Testis (tissue), 3 donors: ENCODE measurements around the gene THSD4. TPM values are rescaled to one million over a fixed set of nuclear protein-coding genes. Genes with fewer than 3 reads are reported as not detected.

ENCODE experiments used
- DNase-seq: peaks from one replicate; pipeline ENCODE4 v3.0.0-alpha.2; 2019
- H3K27ac ChIP-seq, 2 donors: fragments of 200-600 bp; sonication (generic); one replicate each; pipeline ENCODE4 v1.5.1; 2019
- H3K27me3 ChIP-seq: fragments of 200-600 bp; sonication (generic); one replicate; pipeline ENCODE4 v1.5.1; 2019
- H3K36me3 ChIP-seq: fragments of 200-600 bp; sonication (generic); one replicate; pipeline ENCODE4 v1.5.1; 2017; ENCODE audit warnings: low read depth; ENCODE audit errors: missing control alignments
- H3K4me1 ChIP-seq: fragments of 200-600 bp; sonication (generic); one replicate; pipeline ENCODE4 v1.5.1; 2019
- H3K4me3 ChIP-seq, 2 donors: fragments of 200-600 bp; sonication (generic); one replicate each; pipeline ENCODE4 v1.5.1; 2017 to 2019
- H3K9me3 ChIP-seq: fragments of 200-600 bp; sonication (generic); one replicate; pipeline ENCODE4 v1.5.1; 2017
- CTCF ChIP-seq, 3 experiments: fragments of 450-650 bp in 2 of 3; fragments of 200-600 bp in 1 of 3; sonication (generic) in 1 of 3; IDR thresholded peaks; one replicate each; pipeline ENCODE4 v1.5.1; 2016 to 2019; ENCODE audit warnings: antibody characterized with exemption in 3 of 3, mild to moderate bottlenecking in 2 of 3, moderate library complexity in 1 of 3
- POLR2A ChIP-seq: fragments of 450-650 bp; IDR thresholded peaks from one replicate; pipeline ENCODE4 v1.6.1; 2017; ENCODE audit warnings: antibody characterized with exemption, mild to moderate bottlenecking, moderate library complexity
- WGBS, 2 donors: methylation state at CpG; one replicate each; pipeline ENCODE4 v1.1.5; 2018; 5-methylcytosine and 5-hydroxymethylcytosine counted together
- intact Hi-C: fragments of 100-400 bp; cut with DNase I; formaldehyde crosslinking; loops from one replicate; pipeline ENCODE4 v1.15.1; 2023; ENCODE audit warnings: low total_unique reads
- polyA plus RNA-seq: library from polyadenylated mRNA; stranded (reverse); fragments of 350-450 nt; fragmentation: Illumina TruSeq; extraction: RNeasy Lipid Tissue Mini Kit (QIAGEN cat#74804); gene quantifications from one replicate; pipeline ENCODE4 v1.2.3, GENCODE V29; 2014; ENCODE audit warnings: low read depth, low replicate concordance; ENCODE audit not compliant: insufficient read depth
- total RNA-seq, 2 donors: library from RNA; depleted of rRNA; stranded (reverse); fragments of >200 nt; gene quantifications; one replicate each; pipeline ENCODE4 v1.2.3, GENCODE V29; 2016

Gene THSD4
- total and polyA plus RNA-seq, 3 donors from 2014 or later: 14.3 to 21.5 (median 18.2) TPM

GRCh38 chr15:71344316-71344715, 229.0 kb downstream of the THSD4 start:
- 87 to 94% methylated on average over 5 of the region's 5 CpGs for WGBS, 2 donors
- TF ChIP-seq CTCF (IDR thresholded peaks at IDR 0.05) (no peak), POLR2A (no peak)
- no peaks in the 10 kb centered on the region for H3K9me3 ChIP-seq
- H3K36me3 ChIP-seq: no peaks in the 10 kb centered on the region
- DNase-seq: no peak
- H3K4me1 ChIP-seq: peaks cover under 1% of the 10 kb centered on the region
- no peak overlapping the region for H3K4me3 ChIP-seq
- H3K27ac ChIP-seq: no peak overlapping the region
- intact Hi-C loops: no loop called here
- no peaks in the 10 kb centered on the region for H3K27me3 ChIP-seq

GRCh38 chr15:71345186-71345585, 229.9 kb downstream of the THSD4 start:
- Histone ChIP-seq H3K4me1 (peaks cover 3% of the 10 kb centered on the region), H3K4me3 (no peak overlapping the region), H3K27ac (no peak overlapping the region), H3K9me3 (no peaks in the 10 kb centered on the region), H3K36me3 (no peaks in the 10 kb centered on the region), H3K27me3 (no peaks in the 10 kb centered on the region)
- intact Hi-C loops: no loop called here
- no peak for DNase-seq
- TF ChIP-seq POLR2A (no peak), CTCF (IDR thresholded peaks at IDR 0.05) (no peak)
- 48 to 62% methylated on average over 5 of the region's 5 CpGs for WGBS, 2 donors

GRCh38 chr15:71346464-71346863, 231.2 kb downstream of the THSD4 start:
- intact Hi-C loops: no loop called here
- WGBS, 2 donors: 91 to 94% methylated on average over 5 of the region's 5 CpGs
- peaks cover 3% of the 10 kb centered on the region for H3K4me1 ChIP-seq
- no peaks in the 10 kb centered on the region for H3K36me3 ChIP-seq
- no peaks in the 10 kb centered on the region for H3K9me3 ChIP-seq
- H3K27me3 ChIP-seq: no peaks in the 10 kb centered on the region
- no peak for DNase-seq
- H3K27ac ChIP-seq: no peak overlapping the region
- no peak overlapping the region for H3K4me3 ChIP-seq
- TF ChIP-seq POLR2A: no peak
- TF ChIP-seq CTCF (IDR thresholded peaks at IDR 0.05): no peak

- WGBS, 2 donors: 88 to 93% methylated on average over 1 of the region's 1 CpG
- H3K27ac ChIP-seq: no peak overlapping the region
- no peak overlapping the region for H3K4me3 ChIP-seq
- no peaks in the 10 kb centered on the region for H3K9me3 ChIP-seq
- intact Hi-C loops: no loop called here
- TF ChIP-seq POLR2A: no peak
- TF ChIP-seq CTCF (IDR thresholded peaks at IDR 0.05): no peak
- DNase-seq: no peak
- H3K27me3 ChIP-seq: no peaks in the 10 kb centered on the region
- H3K36me3 ChIP-seq: no peaks in the 10 kb centered on the region
- H3K4me1 ChIP-seq: peaks cover 3% of the 10 kb centered on the region
Observed at GRCh38 chr15:71348597-71348996, 233.3 kb downstream of the THSD4 start.

GRCh38 chr15:71349336-71349735, 234.1 kb downstream of the THSD4 start:
- Histone ChIP-seq H3K4me1 (peaks cover 3% of the 10 kb centered on the region), H3K9me3 (no peaks in the 10 kb centered on the region), H3K27me3 (no peaks in the 10 kb centered on the region), H3K36me3 (no peaks in the 10 kb centered on the region), H3K4me3 (no peak overlapping the region), H3K27ac (no peak overlapping the region)
- intact Hi-C loops: no loop called here
- no peak for TF ChIP-seq POLR2A
- no peak for TF ChIP-seq CTCF (IDR thresholded peaks at IDR 0.05)
- DNase-seq: no peak
- 83 to 91% methylated on average over 4 of the region's 4 CpGs for WGBS, 2 donors
